NCI-H1105 treated with DMSO at 0.1 percent for 48 hours (cell line): ENCODE results near the gene ADRA2B.
"Not testable (repeated sequence)": the region's sequence is repeated elsewhere in the genome, so short reads cannot be mapped to it uniquely, and the experiment has no call there.

Experiments
- DNase-seq: peaks from one replicate; lab custom pipeline; 2025; lab: John Stamatoyannopoulos, UW

ADRA2B gene

GRCh38 chr2:96150007-96150640, 33.8 kb upstream of the ADRA2B start:
- DNase-seq, result no peak

- peak; percentile 92 for DNase-seq
These were observed 32.2 kb upstream of the ADRA2B start for GRCh38 chr2:96148410-96149217.

DNA sequence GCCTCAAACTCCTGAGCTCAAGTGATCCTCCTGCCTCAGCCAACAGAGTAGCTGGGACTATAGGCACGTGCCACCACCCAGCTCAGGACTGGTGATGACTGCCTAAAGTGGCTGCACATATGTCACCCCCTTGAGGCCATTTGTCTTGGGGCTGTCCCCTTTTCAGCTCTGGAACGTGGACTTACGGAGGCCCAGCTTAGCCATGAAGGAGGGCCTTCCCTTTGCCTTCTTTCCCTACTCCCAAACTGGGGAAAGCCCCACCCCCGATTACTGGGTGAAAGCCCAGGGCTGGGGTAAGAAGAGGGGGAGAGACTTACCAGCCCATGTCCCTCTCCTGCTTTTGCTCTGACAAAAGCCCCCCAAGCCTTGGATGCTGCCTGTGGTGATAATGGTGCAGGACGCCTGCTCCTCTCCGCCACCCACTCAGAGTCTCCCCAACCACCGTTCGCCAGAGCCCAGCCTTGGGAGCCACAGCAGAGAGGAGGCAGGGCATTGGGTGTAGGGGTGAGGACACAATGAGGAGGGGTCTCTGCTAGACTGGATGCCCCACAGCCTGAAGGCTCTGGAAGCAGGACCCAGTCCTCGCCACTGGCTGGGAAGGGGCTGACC, 31.3 kb upstream of the ADRA2B start:
- no peak for DNase-seq

DNA sequence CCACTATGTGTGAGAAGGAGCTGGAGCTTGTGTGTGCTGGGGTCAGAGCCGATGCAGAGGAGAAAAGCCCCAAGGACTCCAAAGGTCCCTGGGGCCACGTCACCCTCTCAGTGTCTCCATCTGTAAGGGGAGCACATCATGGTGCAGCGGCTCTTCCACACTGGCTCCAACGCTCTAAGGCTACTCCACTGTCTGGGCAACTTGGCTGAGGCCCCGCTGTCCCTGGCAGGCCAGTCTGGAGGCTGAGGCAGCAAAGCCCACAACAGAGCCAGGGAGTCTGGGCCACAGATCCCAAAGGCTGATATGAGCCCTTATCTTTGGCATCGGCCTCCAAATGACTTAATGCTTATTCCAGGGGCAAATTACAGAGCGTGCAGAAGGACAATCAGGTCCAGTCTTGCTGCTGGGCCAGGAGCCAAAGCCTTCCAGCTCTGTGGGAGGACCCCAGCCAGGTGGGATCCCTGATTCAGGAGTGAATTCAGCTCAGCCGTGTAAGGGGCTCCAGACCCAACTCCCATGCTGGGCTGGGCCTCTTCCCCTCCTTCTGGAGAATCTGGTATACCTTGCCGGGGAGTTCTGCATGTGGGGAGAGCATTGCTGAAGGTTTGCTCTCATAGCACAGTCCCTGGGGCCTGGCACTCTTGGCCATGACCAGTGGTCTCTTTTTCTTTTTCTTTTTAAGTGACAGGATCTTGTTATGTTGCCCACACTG, 30.7 kb upstream of the ADRA2B start:
- peak; percentile 91 for DNase-seq

- DNase-seq, result no peak
These were observed 29.9 kb upstream of the ADRA2B start for GRCh38 chr2:96146153-96146880.

- DNase-seq, result no peak
These were observed 29.4 kb upstream of the ADRA2B start for GRCh38 chr2:96145848-96146152.

DNA sequence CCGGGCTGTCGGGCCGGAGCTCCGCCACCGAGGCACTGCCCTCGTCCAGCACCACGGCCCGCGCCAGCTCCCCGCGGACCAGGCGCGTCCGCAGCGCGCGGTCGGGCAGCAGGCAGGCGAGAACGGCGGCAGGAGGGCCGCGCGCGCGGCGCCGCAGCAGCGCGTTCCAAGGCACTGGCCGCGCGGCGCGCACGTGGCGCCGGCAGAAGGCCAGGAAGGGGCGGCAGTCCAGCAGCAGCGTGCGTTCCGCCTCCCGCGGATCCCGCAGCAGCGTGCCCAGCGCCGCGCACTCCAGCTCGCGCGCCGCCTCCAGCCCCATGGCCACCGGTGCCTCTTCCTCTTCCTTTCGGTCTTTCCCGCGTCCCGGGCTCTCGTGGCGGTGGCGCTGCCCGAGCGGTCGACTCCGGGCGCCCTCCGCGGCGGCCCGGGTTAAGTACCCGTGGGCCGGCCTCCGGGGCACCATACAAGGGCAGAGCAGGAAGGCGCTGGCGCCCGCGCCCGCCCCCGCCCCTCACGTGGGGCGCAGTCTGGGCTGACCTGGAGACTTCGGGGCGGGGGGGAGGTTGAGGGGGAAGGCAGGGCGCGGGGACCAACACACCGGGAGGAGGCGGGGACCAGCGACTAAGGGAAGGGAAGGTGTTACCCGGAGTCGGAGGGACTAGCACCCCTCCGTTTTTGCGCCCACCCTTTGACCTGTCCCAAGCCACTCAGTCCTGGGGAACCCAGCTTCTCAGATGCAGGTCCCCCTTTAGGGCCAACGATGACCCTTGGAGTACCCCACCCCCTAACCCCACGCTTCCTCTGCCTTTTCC, 28.9 kb upstream of the ADRA2B start, which contains the start of gene DUSP2:
Gene DUSP2 (minus strand): TSS at position 405 of the 812 bp plus-strand sequence. CDS start 86 bp downstream, at position 319.
- DNase-seq, result peak; percentile 66

DNA sequence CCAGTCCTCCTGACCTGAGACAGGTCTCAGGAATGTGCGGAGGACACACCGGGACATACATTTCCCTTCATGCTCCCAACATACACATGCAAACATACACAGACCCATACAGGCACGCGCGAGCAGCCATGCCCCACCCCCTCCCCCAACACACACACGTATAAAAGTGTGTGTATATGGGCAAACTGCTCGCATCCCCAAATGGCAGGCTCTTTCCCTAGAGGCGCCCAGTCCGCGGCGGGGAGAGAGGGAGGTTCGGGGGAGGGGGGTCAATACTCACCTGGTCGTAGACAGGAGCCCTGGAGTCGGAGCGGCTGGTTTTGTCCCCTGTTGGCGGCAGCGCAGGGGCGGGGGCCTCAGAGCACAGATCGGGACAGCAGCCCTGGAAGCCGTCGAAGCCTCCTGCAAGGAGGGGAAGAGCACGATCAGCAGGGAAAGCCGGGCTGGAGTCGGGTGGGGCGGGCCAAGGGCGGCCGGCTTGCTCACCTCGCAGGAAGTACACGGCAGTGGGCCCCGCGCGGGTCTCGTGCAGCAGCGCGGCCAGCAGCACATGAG, 28.2 kb upstream of the ADRA2B start:
- no peak for DNase-seq

GRCh38 chr2:96143848-96144480, 27.6 kb upstream of the ADRA2B start:
- DNase-seq, result peak; percentile 19

DNA sequence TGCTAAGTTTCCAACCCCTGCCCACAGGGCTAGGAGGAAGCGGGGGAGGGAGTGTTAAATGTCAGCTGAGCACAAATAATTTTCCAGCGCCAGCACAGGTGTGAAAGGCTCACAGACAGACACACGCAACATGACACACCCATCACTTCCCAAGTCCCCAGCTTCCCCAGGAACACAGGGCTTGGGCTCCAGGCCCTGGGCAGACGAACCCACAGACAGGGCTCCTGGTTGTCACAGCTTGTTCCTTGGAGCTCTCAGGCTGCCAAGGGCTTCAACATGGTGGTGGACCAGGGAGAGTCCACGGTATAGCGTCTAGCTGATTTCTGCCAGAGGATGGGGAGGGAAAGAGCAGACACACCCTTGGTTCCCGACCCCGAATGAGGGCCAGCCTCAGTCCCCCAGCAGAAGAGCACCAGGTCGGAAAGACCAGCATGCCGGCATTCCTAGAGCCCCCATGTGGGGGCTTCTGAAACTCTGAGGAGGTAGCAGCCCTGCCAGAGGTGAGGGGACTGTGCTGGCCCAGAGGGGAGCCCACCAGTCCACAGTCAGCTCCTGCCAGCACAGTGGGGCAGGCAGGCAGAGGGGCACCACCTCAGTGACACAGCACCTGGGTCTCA, 27.0 kb upstream of the ADRA2B start:
- no peak for DNase-seq

GRCh38 chr2:96142217-96143113, 26.1 kb upstream of the ADRA2B start:
- no peak for DNase-seq

- DNase-seq, result not testable (repeated sequence)
These were observed 25.2 kb upstream of the ADRA2B start for GRCh38 chr2:96141624-96141967.

- DNase-seq, result no peak
These were observed 24.7 kb upstream of the ADRA2B start for GRCh38 chr2:96140941-96141623.

- no peak for DNase-seq
These were observed 22.9 kb upstream of the ADRA2B start for GRCh38 chr2:96139181-96139758.

DNA sequence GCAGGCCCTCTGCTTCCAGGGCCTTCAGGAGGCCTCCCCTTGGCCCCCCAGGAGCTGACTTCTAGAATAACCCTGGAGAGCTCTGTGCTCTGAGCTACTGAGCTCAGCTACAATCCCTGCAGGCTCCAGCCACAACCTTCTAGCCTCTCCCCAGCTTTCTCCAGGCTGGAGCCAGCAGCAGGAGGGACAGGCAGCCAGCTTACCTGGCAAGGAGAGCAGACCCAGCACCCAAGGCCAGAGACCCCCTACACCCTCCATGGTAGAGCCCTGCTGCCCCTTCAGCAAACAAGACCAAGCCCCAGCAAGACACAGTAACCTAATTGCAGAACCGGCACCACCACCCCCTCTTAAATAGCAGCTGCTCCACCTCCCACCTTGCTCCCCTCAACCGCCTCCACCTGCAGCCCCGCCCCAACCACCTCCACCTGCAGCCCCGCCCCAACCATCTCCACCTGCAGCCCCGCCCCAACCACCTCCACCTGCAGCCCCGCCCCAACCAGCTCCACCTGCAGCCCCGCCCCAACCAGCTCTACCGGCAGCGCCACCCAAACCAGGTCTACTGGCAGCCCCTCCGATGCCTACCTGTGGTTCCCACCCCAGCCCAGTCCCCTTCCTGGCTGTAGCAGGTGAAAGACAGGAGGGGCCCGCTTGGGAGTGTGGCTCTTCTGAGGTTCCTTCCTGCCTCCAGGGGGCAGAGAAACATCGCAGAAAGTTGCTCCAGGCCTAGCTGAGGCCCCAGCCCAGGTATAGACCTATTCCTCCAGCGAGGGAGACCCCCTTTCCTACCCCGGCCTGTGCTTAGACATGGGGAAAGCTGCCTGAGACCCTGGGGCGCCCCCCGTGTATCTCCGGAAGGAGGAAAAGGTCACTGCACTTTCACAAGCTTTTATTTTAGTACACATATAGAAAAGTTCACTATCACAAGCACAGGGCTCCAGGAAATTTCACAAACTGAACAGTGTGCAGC, 22.1 kb upstream of the ADRA2B start, which contains the start of gene ASTL:
Gene ASTL (minus strand): TSS at position 324 of the 967 bp plus-strand sequence. CDS start 66 bp downstream, at position 258.
- peak; percentile 75 for DNase-seq
